ENCODE measurements around the gene BPIFB2.

BPIFB2 gene

DNA sequence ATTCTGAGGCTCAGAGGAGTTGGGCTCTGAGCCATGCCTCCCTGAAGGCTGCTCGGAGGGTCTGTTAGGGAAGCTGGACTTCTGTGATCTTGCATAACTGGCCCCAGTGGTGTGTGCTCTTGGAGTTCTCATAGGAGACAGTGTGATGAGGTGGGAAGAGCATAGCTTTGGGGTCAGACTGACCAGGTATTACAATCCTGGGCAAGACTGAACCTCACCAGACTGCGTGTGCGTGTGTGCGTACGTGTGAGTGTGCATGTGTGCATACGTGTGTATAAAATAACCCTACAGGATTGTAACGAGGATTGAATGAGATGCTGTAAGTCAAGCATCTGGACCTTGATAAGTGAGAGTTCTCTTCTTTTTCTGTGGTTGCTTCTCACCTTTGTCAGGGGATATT is 10.0 kb downstream of the BPIFB2 start:
- H3K4me3 ChIP-seq (ENCODE audit: control insufficient read depth in 1 of 7, extremely low read depth in 1 of 7, insufficient read depth in 4 of 7, low read depth in 2 of 7, low read length in 6 of 7), result no peak overlapping the region
- H3K4me1 ChIP-seq (ENCODE audit: control extremely low read depth in 1 of 4, control insufficient read depth in 4 of 4, insufficient read depth in 4 of 4, low read length in 3 of 4), result no peaks in the 10 kb centered on the region
- no peaks in the 10 kb centered on the region for H3K36me3 ChIP-seq (ENCODE audit: control insufficient read depth in 4 of 4, insufficient read depth in 4 of 4, low read length in 3 of 4)
- H3K9me3 ChIP-seq (ENCODE audit: control extremely low read depth in 1 of 5, control insufficient read depth in 4 of 5, insufficient read depth in 2 of 5, low read depth in 1 of 5, low read length in 4 of 5), result no peaks in the 10 kb centered on the region
- no peak overlapping the region for H3K27ac ChIP-seq (ENCODE audit: insufficient read depth in 1 of 2, low read depth in 1 of 2, low read length in 2 of 2, poor library complexity in 1 of 2, severe bottlenecking in 2 of 2)
- ChIA-PET POLR2A (no interaction called here), CTCF (interaction anchor here (0.8 kb wide), 1 partner anchor 31 kb away, joined by 3 read pairs; no protein-coding TSS in a partner anchor)
- WGBS (ENCODE audit: insufficient coverage), result 100% methylated on average over 3 of the region's 7 CpGs
- no peaks in the 10 kb centered on the region for H3K27me3 ChIP-seq (replicated peaks in 2 of 5; ENCODE audit: control insufficient read depth in 4 of 5, insufficient read depth in 5 of 5, low read length in 4 of 5)
- DNase-seq, result no peak

DNA sequence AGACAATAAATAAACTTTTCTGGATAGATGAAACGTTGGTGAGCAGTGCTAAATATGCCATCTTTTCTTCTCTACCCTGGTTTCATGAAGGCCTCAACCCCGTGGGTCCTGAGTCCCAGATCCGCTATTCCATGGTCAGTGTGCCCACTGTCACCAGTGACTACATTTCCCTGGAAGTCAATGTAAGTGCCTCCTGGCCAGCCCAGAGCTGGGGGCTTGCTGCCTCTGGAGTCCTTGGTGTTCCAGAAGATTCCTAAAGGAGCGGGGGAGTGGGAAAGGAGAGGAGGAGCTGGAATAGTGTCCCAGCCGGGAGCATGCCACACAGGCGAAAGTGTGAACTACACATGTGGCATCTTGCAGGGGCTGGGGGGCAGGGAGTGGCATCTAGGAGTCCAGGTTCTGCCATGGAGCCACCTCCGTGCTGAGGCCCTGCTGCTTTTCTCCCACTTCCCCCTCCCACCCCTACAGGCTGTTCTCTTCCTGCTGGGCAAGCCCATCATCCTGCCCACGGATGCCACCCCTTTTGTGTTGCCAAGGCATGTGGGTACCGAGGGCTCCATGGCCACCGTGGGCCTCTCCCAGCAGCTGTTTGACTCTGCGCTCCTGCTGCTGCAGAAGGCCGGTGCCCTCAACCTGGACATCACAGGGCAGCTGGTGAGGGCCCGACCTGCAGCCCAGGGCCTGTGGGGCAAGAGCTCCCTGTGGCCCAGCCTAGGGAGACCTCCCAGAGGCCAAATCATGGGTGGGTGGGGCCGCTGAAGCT is 10.8 kb downstream of the BPIFB2 start:
- H3K9me3 ChIP-seq (ENCODE audit: control extremely low read depth in 1 of 5, control insufficient read depth in 4 of 5, insufficient read depth in 2 of 5, low read depth in 1 of 5, low read length in 4 of 5), result no peaks in the 10 kb centered on the region
- no peaks in the 10 kb centered on the region for H3K36me3 ChIP-seq (ENCODE audit: control insufficient read depth in 4 of 4, insufficient read depth in 4 of 4, low read length in 3 of 4)
- H3K27me3 ChIP-seq (replicated peaks in 2 of 5; ENCODE audit: control insufficient read depth in 4 of 5, insufficient read depth in 5 of 5, low read length in 4 of 5), result no peaks in the 10 kb centered on the region
- H3K27ac ChIP-seq (ENCODE audit: insufficient read depth in 1 of 2, low read depth in 1 of 2, low read length in 2 of 2, poor library complexity in 1 of 2, severe bottlenecking in 2 of 2), result no peak overlapping the region
- ChIA-PET POLR2A (no interaction called here), CTCF (no interaction called here)
- WGBS (ENCODE audit: insufficient coverage), result 68% methylated on average over 11 of the region's 14 CpGs
- H3K4me1 ChIP-seq (ENCODE audit: control extremely low read depth in 1 of 4, control insufficient read depth in 4 of 4, insufficient read depth in 4 of 4, low read length in 3 of 4), result no peaks in the 10 kb centered on the region
- no peak for DNase-seq
- no peak overlapping the region for H3K4me3 ChIP-seq (ENCODE audit: control insufficient read depth in 1 of 7, extremely low read depth in 1 of 7, insufficient read depth in 4 of 7, low read depth in 2 of 7, low read length in 6 of 7)

DNA sequence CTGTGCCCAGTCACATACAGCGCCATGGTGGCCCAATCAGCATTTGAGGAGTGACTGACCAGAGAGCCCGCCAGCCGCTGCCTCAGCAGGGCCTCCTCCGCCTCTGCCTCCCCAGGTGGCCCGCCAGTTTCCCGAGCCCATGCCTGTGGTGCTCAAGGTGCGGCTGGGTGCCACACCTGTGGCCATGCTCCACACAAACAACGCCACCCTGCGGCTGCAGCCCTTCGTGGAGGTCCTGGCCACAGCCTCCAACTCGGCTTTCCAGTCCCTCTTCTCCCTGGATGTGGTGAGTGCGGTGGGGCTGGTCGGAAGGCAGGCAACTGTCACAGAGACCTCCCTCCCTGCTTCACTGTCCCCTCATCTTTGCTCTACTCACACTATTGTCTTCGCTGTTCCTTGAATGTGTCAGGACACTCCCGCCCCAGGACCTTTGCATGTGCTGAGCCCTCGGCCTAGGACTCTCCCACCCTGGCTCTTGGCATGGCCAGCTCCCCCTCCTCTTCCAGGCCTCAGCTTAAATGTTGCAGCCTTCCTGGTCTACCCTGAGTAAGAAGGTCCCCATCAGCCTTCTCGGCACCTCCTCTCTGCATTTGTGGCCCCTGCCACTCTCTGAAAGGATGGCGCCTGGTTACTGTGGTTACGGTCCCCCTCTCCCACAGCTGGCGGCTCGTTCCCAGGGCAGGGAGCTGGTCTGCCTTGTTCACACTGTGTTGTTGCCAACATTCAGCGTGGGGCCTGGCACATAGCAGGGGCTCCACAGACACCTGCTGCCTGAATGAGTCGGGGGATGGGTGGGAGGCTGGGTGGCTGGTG is 12.2 kb downstream of the BPIFB2 start:
- no peaks in the 10 kb centered on the region for H3K27me3 ChIP-seq (replicated peaks in 2 of 5; ENCODE audit: control insufficient read depth in 4 of 5, insufficient read depth in 5 of 5, low read length in 4 of 5)
- 97% methylated on average over 20 of the region's 23 CpGs for WGBS (ENCODE audit: insufficient coverage)
- POLR2A ChIA-PET, result no interaction called here
- no peaks in the 10 kb centered on the region for H3K4me1 ChIP-seq (ENCODE audit: control extremely low read depth in 1 of 4, control insufficient read depth in 4 of 4, insufficient read depth in 4 of 4, low read length in 3 of 4)
- no peaks in the 10 kb centered on the region for H3K9me3 ChIP-seq (ENCODE audit: control extremely low read depth in 1 of 5, control insufficient read depth in 4 of 5, insufficient read depth in 2 of 5, low read depth in 1 of 5, low read length in 4 of 5)
- CTCF ChIA-PET, result interaction anchor here (1.0 kb wide), 1 partner anchor 12 kb away, joined by 4 read pairs; the partner anchor contains the start of gene BPIFB6
- no peaks in the 10 kb centered on the region for H3K36me3 ChIP-seq (ENCODE audit: control insufficient read depth in 4 of 4, insufficient read depth in 4 of 4, low read length in 3 of 4)
- no peak overlapping the region for H3K4me3 ChIP-seq (ENCODE audit: control insufficient read depth in 1 of 7, extremely low read depth in 1 of 7, insufficient read depth in 4 of 7, low read depth in 2 of 7, low read length in 6 of 7)
- DNase-seq, result peak in 2 of 3 donors; percentile 9 to 18
- H3K27ac ChIP-seq (ENCODE audit: insufficient read depth in 1 of 2, low read depth in 1 of 2, low read length in 2 of 2, poor library complexity in 1 of 2, severe bottlenecking in 2 of 2), result no peak overlapping the region

DNA sequence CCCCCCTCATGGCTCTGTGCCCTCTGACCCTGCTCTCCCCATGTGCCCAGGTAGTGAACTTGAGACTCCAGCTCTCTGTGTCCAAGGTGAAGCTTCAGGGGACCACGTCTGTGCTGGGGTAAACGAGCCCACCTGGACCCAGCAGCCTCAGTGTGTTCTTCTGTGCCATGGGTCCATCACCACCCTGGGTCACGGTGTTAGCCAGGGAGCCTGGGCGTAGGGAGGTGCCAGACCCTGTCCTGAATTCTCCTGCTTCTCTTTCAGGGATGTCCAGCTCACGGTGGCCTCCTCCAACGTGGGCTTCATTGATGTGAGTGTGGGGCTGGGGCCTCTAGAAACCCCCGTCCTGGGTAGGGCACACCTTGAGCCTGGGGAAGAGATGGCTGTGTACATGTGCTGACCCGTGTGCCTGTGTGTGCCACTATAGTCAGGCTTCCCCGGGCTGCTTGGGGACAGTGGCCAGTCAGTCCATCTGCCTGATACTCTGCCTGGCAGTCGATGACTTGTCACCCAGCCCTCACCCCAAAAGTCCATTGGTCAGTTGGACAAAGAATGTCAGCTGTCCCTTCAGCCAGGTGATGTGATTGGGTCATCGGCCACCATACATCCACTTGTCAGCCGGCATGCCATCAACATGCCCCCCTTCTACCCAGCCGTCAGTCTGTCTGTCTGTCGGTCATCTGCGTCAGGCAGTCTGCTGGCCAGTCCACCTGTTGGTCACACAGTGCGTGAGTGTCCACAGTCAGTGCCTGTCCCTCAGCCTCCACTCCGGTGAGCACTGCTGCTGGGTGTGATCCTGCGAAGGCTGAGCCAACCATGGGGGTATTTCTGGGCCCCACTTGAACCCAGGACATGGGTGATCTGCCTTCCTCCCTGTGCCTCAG is 13.0 kb downstream of the BPIFB2 start:
- DNase-seq, result no peak
- CTCF ChIA-PET, result interaction anchor here (1.0 kb wide), 1 partner anchor 11 kb away, joined by 4 read pairs; the partner anchor contains the start of gene BPIFB6
- POLR2A ChIA-PET, result no interaction called here
- Histone ChIP-seq H3K27ac (ENCODE audit: insufficient read depth in 1 of 2, low read depth in 1 of 2, low read length in 2 of 2, poor library complexity in 1 of 2, severe bottlenecking in 2 of 2) (no peak overlapping the region), H3K4me3 (ENCODE audit: control insufficient read depth in 1 of 7, extremely low read depth in 1 of 7, insufficient read depth in 4 of 7, low read depth in 2 of 7, low read length in 6 of 7) (no peak overlapping the region), H3K4me1 (ENCODE audit: control extremely low read depth in 1 of 4, control insufficient read depth in 4 of 4, insufficient read depth in 4 of 4, low read length in 3 of 4) (no peaks in the 10 kb centered on the region), H3K9me3 (ENCODE audit: control extremely low read depth in 1 of 5, control insufficient read depth in 4 of 5, insufficient read depth in 2 of 5, low read depth in 1 of 5, low read length in 4 of 5) (peaks cover 0 to 2% (median 0%) of the 10 kb centered on the region in 5 experiments), H3K27me3 (replicated peaks in 2 of 5; ENCODE audit: control insufficient read depth in 4 of 5, insufficient read depth in 5 of 5, low read length in 4 of 5) (no peaks in the 10 kb centered on the region), H3K36me3 (ENCODE audit: control insufficient read depth in 4 of 4, insufficient read depth in 4 of 4, low read length in 3 of 4) (no peaks in the 10 kb centered on the region)
- 96% methylated on average over 16 of the region's 18 CpGs for WGBS (ENCODE audit: insufficient coverage)

DNA sequence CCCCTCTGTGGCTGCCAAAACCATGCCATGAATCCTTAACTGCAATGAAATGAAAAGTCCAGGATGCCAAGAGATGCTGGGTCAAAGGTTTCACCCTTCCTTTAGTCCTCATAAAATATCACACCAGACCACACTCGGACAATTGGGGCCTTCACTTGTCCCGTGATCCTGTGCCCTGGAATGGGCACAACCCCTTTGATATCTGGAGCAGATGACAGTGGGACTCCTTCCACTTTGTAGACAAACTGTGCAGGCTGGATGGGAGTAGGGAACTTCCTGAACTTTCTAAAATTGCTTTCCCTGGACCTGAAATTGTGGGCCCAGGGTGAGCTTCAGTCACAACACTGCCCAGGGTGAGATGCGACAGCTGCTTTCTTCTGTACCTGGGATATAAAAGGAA is 14.4 kb downstream of the BPIFB2 start:
- Histone ChIP-seq H3K27ac (ENCODE audit: insufficient read depth in 1 of 2, low read depth in 1 of 2, low read length in 2 of 2, poor library complexity in 1 of 2, severe bottlenecking in 2 of 2) (no peak overlapping the region), H3K36me3 (ENCODE audit: control insufficient read depth in 4 of 4, insufficient read depth in 4 of 4, low read length in 3 of 4) (no peaks in the 10 kb centered on the region), H3K9me3 (ENCODE audit: control extremely low read depth in 1 of 5, control insufficient read depth in 4 of 5, insufficient read depth in 2 of 5, low read depth in 1 of 5, low read length in 4 of 5) (peaks cover 0 to 2% (median 0%) of the 10 kb centered on the region in 5 experiments), H3K4me3 (ENCODE audit: control insufficient read depth in 1 of 7, extremely low read depth in 1 of 7, insufficient read depth in 4 of 7, low read depth in 2 of 7, low read length in 6 of 7) (no peak overlapping the region), H3K27me3 (replicated peaks in 2 of 5; ENCODE audit: control insufficient read depth in 4 of 5, insufficient read depth in 5 of 5, low read length in 4 of 5) (no peaks in the 10 kb centered on the region), H3K4me1 (ENCODE audit: control extremely low read depth in 1 of 4, control insufficient read depth in 4 of 4, insufficient read depth in 4 of 4, low read length in 3 of 4) (no peaks in the 10 kb centered on the region)
- CTCF ChIA-PET, result no interaction called here
- POLR2A ChIA-PET, result no interaction called here
- DNase-seq, result no peak
- 97% methylated on average over 3 of the region's 3 CpGs for WGBS (ENCODE audit: insufficient coverage)

DNA sequence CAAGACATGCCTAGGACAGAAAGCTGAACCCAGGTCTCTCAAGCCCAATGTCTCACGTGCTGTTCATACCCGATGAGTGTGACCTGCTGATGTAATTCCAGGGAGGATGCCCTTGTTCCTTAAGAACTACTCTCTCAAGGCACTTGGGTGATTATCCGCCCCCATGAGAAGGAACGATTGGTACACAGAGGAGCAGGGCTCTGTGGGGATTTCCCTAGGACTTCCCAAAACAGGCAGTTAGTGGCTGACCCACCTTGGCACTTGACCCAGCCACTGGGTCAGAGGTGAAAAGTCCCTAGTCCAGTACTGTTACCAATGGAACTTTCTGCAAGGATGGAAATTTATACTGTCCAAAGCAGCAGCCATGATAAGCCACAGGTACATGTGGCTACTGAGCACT is 14.8 kb downstream of the BPIFB2 start:
- POLR2A ChIA-PET, result no interaction called here
- no peaks in the 10 kb centered on the region for H3K36me3 ChIP-seq (ENCODE audit: control insufficient read depth in 4 of 4, insufficient read depth in 4 of 4, low read length in 3 of 4)
- 67% methylated on average over 4 of the region's 4 CpGs for WGBS (ENCODE audit: insufficient coverage)
- DNase-seq, result no peak
- no peak overlapping the region for H3K4me3 ChIP-seq (ENCODE audit: control insufficient read depth in 1 of 7, extremely low read depth in 1 of 7, insufficient read depth in 4 of 7, low read depth in 2 of 7, low read length in 6 of 7)
- no peaks in the 10 kb centered on the region for H3K27me3 ChIP-seq (replicated peaks in 2 of 5; ENCODE audit: control insufficient read depth in 4 of 5, insufficient read depth in 5 of 5, low read length in 4 of 5)
- CTCF ChIA-PET, result no interaction called here
- no peaks in the 10 kb centered on the region for H3K4me1 ChIP-seq (ENCODE audit: control extremely low read depth in 1 of 4, control insufficient read depth in 4 of 4, insufficient read depth in 4 of 4, low read length in 3 of 4)
- H3K27ac ChIP-seq (ENCODE audit: insufficient read depth in 1 of 2, low read depth in 1 of 2, low read length in 2 of 2, poor library complexity in 1 of 2, severe bottlenecking in 2 of 2), result no peak overlapping the region
- peaks cover 0 to 2% (median 0%) of the 10 kb centered on the region in 5 experiments for H3K9me3 ChIP-seq (ENCODE audit: control extremely low read depth in 1 of 5, control insufficient read depth in 4 of 5, insufficient read depth in 2 of 5, low read depth in 1 of 5, low read length in 4 of 5)
